Suprapubic skin (tissue), 4 donors: ENCODE results near the gene VSNL1. TPM values are rescaled to one million over a fixed set of nuclear protein-coding genes. Genes with fewer than 3 reads are reported as not detected.
"Not testable (repeated sequence)": the region's sequence is repeated elsewhere in the genome, so short reads cannot be mapped to it uniquely, and the experiment has no call there.

Source experiments
- DNase-seq, 2 donors: peaks; one replicate each; pipeline ENCODE4 v3.0.0-alpha.2; 2019; ENCODE audit warnings: low spot score in 2 of 2
- H3K27ac ChIP-seq: fragments of 200-600 bp; sonication (generic); one replicate; pipeline ENCODE4 v1.5.1; 2019
- H3K27me3 ChIP-seq: fragments of 200-600 bp; sonication (generic); one replicate; pipeline ENCODE4 v1.5.1; 2019
- H3K36me3 ChIP-seq: fragments of 200-600 bp; sonication (generic); one replicate; pipeline ENCODE4 v1.5.1; 2019
- H3K4me1 ChIP-seq: fragments of 200-600 bp; sonication (generic); one replicate; pipeline ENCODE4 v1.5.1; 2019
- H3K4me3 ChIP-seq: fragments of 200-600 bp; sonication (generic); one replicate; pipeline ENCODE4 v1.5.1; 2019; ENCODE audit warnings: mild to moderate bottlenecking
- H3K9me3 ChIP-seq: fragments of 200-600 bp; sonication (generic); one replicate; pipeline ENCODE4 v1.5.1; 2019
- CTCF ChIP-seq, 2 donors: fragments of 200-600 bp in 1 of 2; fragments of 450-650 bp in 1 of 2; sonication (generic) in 1 of 2; IDR thresholded peaks; one replicate each; pipeline ENCODE4 v1.5.1; 2016 to 2019; ENCODE audit warnings: antibody characterized with exemption in 2 of 2, mild to moderate bottlenecking in 1 of 2, moderate library complexity in 1 of 2
- EP300 ChIP-seq: sonication (generic); formaldehyde crosslinking; IDR thresholded peaks from one replicate; pipeline ENCODE4 v1.6.1; 2017; ENCODE audit warnings: antibody characterized with exemption
- POLR2A ChIP-seq, 2 donors: fragments of 450-650 bp; IDR thresholded peaks; one replicate each; pipeline ENCODE4 v1.6.1; 2017; ENCODE audit warnings: antibody characterized with exemption in 2 of 2, mild to moderate bottlenecking in 2 of 2, moderate library complexity in 2 of 2
- POLR2AphosphoS5 ChIP-seq, 3 donors: sonication (generic); formaldehyde crosslinking; IDR thresholded peaks; one replicate each; pipeline ENCODE4 v1.6.1; 2017; ENCODE audit warnings: antibody characterized with exemption in 3 of 3
- WGBS: methylation state at CpG from one replicate; pipeline ENCODE4 v1.1.5; 2018; 5-methylcytosine and 5-hydroxymethylcytosine counted together
- total RNA-seq, 4 donors: library from RNA; depleted of rRNA; stranded (reverse); fragments of >200 nt; gene quantifications; one replicate each; pipeline ENCODE4 v1.1.0, GENCODE V29; 2016

Gene VSNL1
- total RNA-seq, 4 donors from 2014 or later: 6.0 to 18.8 (median 15.2) TPM

DNA sequence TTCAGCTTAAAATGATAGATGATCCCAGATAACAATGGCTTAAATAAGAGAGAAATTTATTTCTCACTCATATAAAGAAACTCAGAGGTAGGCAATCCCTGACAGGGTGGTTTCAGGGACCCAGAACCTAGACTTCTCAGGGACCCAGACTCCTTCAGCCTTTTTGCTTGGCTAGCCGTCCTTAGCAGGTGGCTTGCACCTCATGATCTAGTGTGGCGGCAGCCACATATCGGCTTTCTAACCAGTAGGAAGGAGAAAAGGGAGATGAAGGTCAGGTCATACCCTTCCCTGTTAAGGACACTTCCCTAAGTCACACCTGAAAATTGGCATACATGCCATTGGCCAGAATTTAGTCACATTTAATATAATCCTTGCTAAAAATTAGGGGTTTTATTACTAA lies 18.4 kb downstream of the VSNL1 start:
- no peak for DNase-seq
- no peaks in the 10 kb centered on the region for H3K27me3 ChIP-seq
- TF ChIP-seq POLR2A (IDR thresholded peaks at IDR 0.05): no peak
- TF ChIP-seq EP300: no peak
- no peak for TF ChIP-seq POLR2AphosphoS5 (IDR thresholded peaks at IDR 0.05)
- TF ChIP-seq CTCF (IDR thresholded peaks at IDR 0.05): no peak
- no peaks in the 10 kb centered on the region for H3K9me3 ChIP-seq
- WGBS: 81% methylated on average over 3 of the region's 3 CpGs
- H3K27ac ChIP-seq: no peak overlapping the region
- no peak overlapping the region for H3K4me3 ChIP-seq
- no peaks in the 10 kb centered on the region for H3K36me3 ChIP-seq
- no peaks in the 10 kb centered on the region for H3K4me1 ChIP-seq

- not testable (repeated sequence) for H3K4me3 ChIP-seq, DNase-seq, H3K9me3 ChIP-seq, H3K27me3 ChIP-seq, H3K4me1 ChIP-seq, H3K27ac ChIP-seq, H3K36me3 ChIP-seq
- WGBS: 94% methylated on average over 3 of the region's 3 CpGs
Measured at GRCh38 chr2:17565726-17566125, 25.2 kb downstream of the VSNL1 start.

GRCh38 chr2:17571681-17572080 lies 31.2 kb downstream of the VSNL1 start:
- TF ChIP-seq EP300 (no peak), CTCF (IDR thresholded peaks at IDR 0.05) (no peak), POLR2AphosphoS5 (IDR thresholded peaks at IDR 0.05) (no peak), POLR2A (IDR thresholded peaks at IDR 0.05) (no peak)
- DNase-seq: no peak
- H3K4me3 ChIP-seq: no peak overlapping the region
- H3K36me3 ChIP-seq: no peaks in the 10 kb centered on the region
- no peaks in the 10 kb centered on the region for H3K4me1 ChIP-seq
- 66% methylated on average over 1 of the region's 1 CpG for WGBS
- H3K27me3 ChIP-seq: no peaks in the 10 kb centered on the region
- no peak overlapping the region for H3K27ac ChIP-seq
- no peaks in the 10 kb centered on the region for H3K9me3 ChIP-seq

- Histone ChIP-seq H3K4me1 (no peaks in the 10 kb centered on the region), H3K27me3 (no peaks in the 10 kb centered on the region), H3K36me3 (no peaks in the 10 kb centered on the region), H3K9me3 (no peaks in the 10 kb centered on the region), H3K4me3 (no peak overlapping the region), H3K27ac (no peak overlapping the region)
- no peak for TF ChIP-seq CTCF (IDR thresholded peaks at IDR 0.05)
- TF ChIP-seq POLR2A (IDR thresholded peaks at IDR 0.05): no peak
- no peak for DNase-seq
- 86% methylated on average over 3 of the region's 3 CpGs for WGBS
Measured at GRCh38 chr2:17573085-17573803, 32.7 kb downstream of the VSNL1 start.

DNA sequence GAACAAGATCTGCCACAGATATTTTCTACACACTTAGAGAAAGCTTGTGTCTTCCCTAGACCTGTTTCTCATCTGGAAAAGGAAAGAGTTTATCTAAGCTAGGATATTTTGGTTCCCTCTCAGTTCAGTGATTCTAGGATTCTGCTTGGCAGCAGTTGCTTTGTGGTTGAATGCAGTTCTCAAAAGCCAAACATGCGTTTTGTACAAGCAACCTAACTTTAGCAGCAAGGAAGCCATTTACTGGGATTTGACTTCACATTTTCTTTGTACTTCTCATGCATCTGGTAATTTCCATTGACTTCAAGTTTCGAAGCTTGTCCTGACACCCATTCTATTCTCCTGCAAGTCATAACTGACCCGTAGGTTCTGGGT lies 33.3 kb downstream of the VSNL1 start:
- Histone ChIP-seq H3K4me1 (no peaks in the 10 kb centered on the region), H3K27ac (no peak overlapping the region), H3K36me3 (no peaks in the 10 kb centered on the region), H3K27me3 (no peaks in the 10 kb centered on the region), H3K9me3 (no peaks in the 10 kb centered on the region), H3K4me3 (no peak overlapping the region)
- 80% methylated on average over 3 of the region's 3 CpGs for WGBS
- TF ChIP-seq CTCF (IDR thresholded peaks at IDR 0.05) (no peak), POLR2A (IDR thresholded peaks at IDR 0.05) (no peak), EP300 (no peak), POLR2AphosphoS5 (IDR thresholded peaks at IDR 0.05) (no peak)
- no peak for DNase-seq
